Measurements from ENCODE around the gene SPOCK1.

DNA sequence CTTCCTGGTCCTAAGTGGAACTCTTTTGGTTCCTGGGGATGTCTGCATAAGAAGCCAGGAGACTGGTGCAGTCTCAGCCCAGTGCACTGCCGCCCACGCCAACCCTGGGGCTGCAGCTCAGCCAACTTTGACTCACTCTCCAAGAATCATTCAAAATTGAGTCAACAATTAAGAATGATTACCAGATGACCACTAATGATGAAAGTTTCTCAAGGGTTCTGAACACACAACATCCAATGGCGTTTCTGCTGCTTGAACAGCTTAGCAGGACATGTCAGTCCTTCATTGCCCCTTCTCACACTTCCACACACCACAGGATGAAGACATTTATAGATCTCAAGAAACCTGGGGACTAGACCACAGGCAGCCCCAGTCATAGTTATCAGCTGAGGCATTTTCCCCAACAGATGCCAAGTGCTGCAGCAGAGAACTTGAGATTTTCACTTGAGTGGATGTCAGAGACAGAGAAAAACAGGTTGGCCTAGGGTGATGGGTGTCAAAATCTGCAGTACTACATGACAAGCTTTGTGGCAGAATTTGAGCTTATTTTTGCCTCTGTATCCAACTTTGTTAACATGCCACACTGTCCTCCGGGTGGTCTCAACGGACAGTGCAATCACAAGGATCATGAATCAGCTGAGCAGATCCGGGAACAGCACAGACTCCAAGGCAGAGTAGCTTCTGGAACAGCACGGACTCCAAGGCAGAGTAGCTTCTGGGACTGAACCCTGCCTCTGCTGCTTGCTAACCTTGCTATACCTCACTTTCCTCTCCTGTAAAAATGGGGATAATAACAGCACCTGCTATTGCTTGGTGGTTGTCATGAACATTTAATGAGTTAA is 356.1 kb downstream of the SPOCK1 start:
- TF ChIP-seq POLR2AphosphoS5 (IDR thresholded peaks at IDR 0.05; ENCODE audit: borderline replicate concordance, low read depth, low read length) (no peak), EZH2 (IDR thresholded peaks at IDR 0.05) (no peak)

All from SK-N-MC (cell line).